Neuronal stem cell (in vitro differentiated cells): ENCODE data around the gene SLC35G6.

Experiments
- DNase-seq: peaks from one replicate; pipeline ENCODE4 v3.0.0-alpha.2; 2013; ENCODE audit warnings: low spot score
- H2AFZ ChIP-seq: one replicate; pipeline ENCODE4 v1.6.1; 2013; ENCODE audit warnings: mild to moderate bottlenecking, low read length, inconsistent platforms
- H2AK5ac ChIP-seq: 2 replicates; pipeline ENCODE4 v1.6.1; 2013; ENCODE audit warnings: low read depth, mild to moderate bottlenecking, inconsistent platforms, low read length, moderate library complexity, mixed read lengths
- H2BK120ac ChIP-seq: 2 replicates; pipeline ENCODE4 v1.6.1; 2013; ENCODE audit warnings: low read depth, mild to moderate bottlenecking, inconsistent platforms, low read length, moderate library complexity, mixed read lengths
- H2BK12ac ChIP-seq: one replicate; pipeline ENCODE4 v1.6.1; 2013; ENCODE audit warnings: low read length, inconsistent platforms
- H2BK15ac ChIP-seq: 2 replicates; pipeline ENCODE4 v1.6.1; 2013; ENCODE audit warnings: mild to moderate bottlenecking, low read length, inconsistent platforms, mixed read lengths
- H2BK5ac ChIP-seq: one replicate; pipeline ENCODE4 v1.6.1; 2013; ENCODE audit warnings: inconsistent platforms, mild to moderate bottlenecking, low read length, moderate library complexity
- H3K14ac ChIP-seq: one replicate; pipeline ENCODE4 v1.6.1; 2013; ENCODE audit warnings: low read length, inconsistent platforms
- H3K18ac ChIP-seq: 2 replicates; pipeline ENCODE4 v1.6.1; 2013; ENCODE audit warnings: low read length, inconsistent platforms
- H3K23ac ChIP-seq: 2 replicates; pipeline ENCODE4 v1.6.1; 2013; ENCODE audit warnings: low read depth, mild to moderate bottlenecking, mixed read lengths, low read length, inconsistent platforms; ENCODE audit not compliant: poor library complexity
- H3K27ac ChIP-seq: replicated peaks from 3 replicates; pipeline ENCODE4 v1.5.1; 2013; ENCODE audit warnings: low read length, inconsistent platforms
- H3K27me3 ChIP-seq, 3 experiments: 2 replicates each; pipeline ENCODE4 v1.6.1; 2013; ENCODE audit warnings: low read length in 3 of 3, mild to moderate bottlenecking in 2 of 3, inconsistent platforms in 1 of 3, low read depth in 1 of 3, mixed read lengths in 1 of 3, moderate library complexity in 1 of 3; ENCODE audit not compliant: control insufficient read depth in 3 of 3, insufficient read depth in 3 of 3
- H3K36me3 ChIP-seq, 2 donors: replicated peaks in 1 of 2; 2 replicates each; pipeline ENCODE4 v1.6.1; 2013; ENCODE audit warnings: low read length in 2 of 2; ENCODE audit not compliant: control insufficient read depth in 2 of 2, insufficient read depth in 2 of 2
- H3K4ac ChIP-seq: 2 replicates; pipeline ENCODE4 v1.6.1; 2013; ENCODE audit warnings: inconsistent platforms, mild to moderate bottlenecking, low read length, moderate library complexity
- H3K4me1 ChIP-seq, 2 donors: 1 replicate in 1 of 2; 2 replicates in 1 of 2; pipeline ENCODE4 v1.6.1; 2013; ENCODE audit warnings: low read length in 2 of 2, low read depth in 1 of 2; ENCODE audit not compliant: control insufficient read depth in 2 of 2, insufficient read depth in 1 of 2
- H3K4me2 ChIP-seq: one replicate; pipeline ENCODE4 v1.6.1; 2013; ENCODE audit warnings: mild to moderate bottlenecking, low read length, inconsistent platforms; ENCODE audit not compliant: insufficient read depth, poor library complexity, severe bottlenecking
- H3K4me3 ChIP-seq, 2 donors: 2 replicates each; pipeline ENCODE4 v1.5.1; 2013; ENCODE audit warnings: low read length in 2 of 2, mild to moderate bottlenecking in 2 of 2, inconsistent platforms in 1 of 2, moderate library complexity in 1 of 2
- H3K79me1 ChIP-seq: one replicate; pipeline ENCODE4 v1.6.1; 2013; ENCODE audit warnings: low read depth, mild to moderate bottlenecking, inconsistent platforms, low read length, moderate library complexity
- H3K9ac ChIP-seq: one replicate; pipeline ENCODE4 v1.6.1; 2013; ENCODE audit warnings: mild to moderate bottlenecking, low read depth, low read length, inconsistent platforms; ENCODE audit not compliant: poor library complexity
- H3K9me3 ChIP-seq, 2 donors: replicated peaks in 1 of 2; 2 replicates each; pipeline versions ENCODE3 to v1.6.1; 2013; ENCODE audit warnings: low read length in 2 of 2, mild to moderate bottlenecking in 2 of 2, inconsistent platforms in 1 of 2, low read depth in 1 of 2, mixed read lengths in 1 of 2, moderate library complexity in 1 of 2; ENCODE audit not compliant: control insufficient read depth in 2 of 2, insufficient read depth in 1 of 2
- H4K8ac ChIP-seq: one replicate; pipeline ENCODE4 v1.6.1; 2013; ENCODE audit warnings: low read depth, mild to moderate bottlenecking, inconsistent platforms, low read length, moderate library complexity
- H4K91ac ChIP-seq: one replicate; pipeline ENCODE4 v1.6.1; 2013; ENCODE audit warnings: low read length, low read depth, mild to moderate bottlenecking, inconsistent platforms; ENCODE audit not compliant: poor library complexity
- WGBS, 2 donors: extraction: QIAGEN DNeasy Blood & Tissue Kit; methylation state at CpG; one replicate each; pipeline ENCODE4 v1.1.7; 2013; ENCODE audit warnings: missing lambda C conversion rate in 2 of 2, mixed read lengths in 1 of 2; ENCODE audit not compliant: insufficient read length in 2 of 2, insufficient replicate concordance in 1 of 2; ENCODE audit errors: extremely low coverage in 2 of 2; 5-methylcytosine and 5-hydroxymethylcytosine counted together

The SLC35G6 gene

DNA sequence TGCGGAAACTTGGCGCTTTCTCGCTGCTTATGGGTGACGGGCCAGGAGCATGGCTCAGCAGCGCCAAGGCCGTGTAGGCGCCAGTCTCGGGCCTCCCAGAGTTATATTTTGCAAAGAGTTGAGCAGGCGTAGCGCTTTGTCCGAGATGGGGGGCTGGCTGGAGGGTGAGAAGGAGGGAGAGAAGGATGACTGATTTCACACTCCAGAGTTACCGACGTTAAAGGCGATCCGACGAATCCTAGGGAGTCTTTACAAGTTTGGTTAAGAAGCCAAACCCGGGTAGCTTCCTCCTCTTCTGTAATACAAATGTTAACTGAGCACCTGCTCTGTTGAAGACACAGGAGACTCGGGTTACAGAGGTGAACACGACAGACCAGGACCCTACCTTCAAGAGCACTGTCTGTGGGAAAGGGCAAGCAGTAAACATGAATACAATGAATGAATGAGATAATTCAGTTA lies 3.7 kb downstream of the SLC35G6 start:
- Histone ChIP-seq H4K91ac (no peak overlapping the region), H3K27ac (peak overlapping the region; percentile 35), H3K14ac (peak overlapping the region; percentile 73), H2BK15ac (no peak overlapping the region), H3K36me3 (peaks cover 3 to 38% of the 10 kb centered on the region in 2 donors), H3K18ac (peak overlapping the region; percentile 90), H2AFZ (peak overlapping the region; percentile 64), H2BK120ac (no peak overlapping the region), H3K4me2 (peak overlapping the region; percentile 63), H2BK12ac (no peak overlapping the region), H3K4me1 (peaks cover 13 to 23% of the 10 kb centered on the region in 2 donors), H3K79me1 (peaks cover 2% of the 10 kb centered on the region), H2AK5ac (no peak overlapping the region), H3K4me3 (peak overlapping the region; percentile 68 to 85), H2BK5ac (no peak overlapping the region), H3K4ac (no peak overlapping the region), H3K23ac (peak overlapping the region; percentile 100), H4K8ac (no peak overlapping the region), H3K9me3 (no peaks in the 10 kb centered on the region), H3K9ac (peak overlapping the region; percentile 76), H3K27me3 (no peaks in the 10 kb centered on the region)
- no CpG with 5 or more reads among the region's 19 CpGs for WGBS, 2 donors
- DNase-seq: no peak

GRCh38 chr17:7486181-7486580 lies 4.9 kb downstream of the SLC35G6 start:
- no peak overlapping the region for H2AFZ ChIP-seq
- no peak overlapping the region for H2BK120ac ChIP-seq
- no CpG with 5 or more reads among the region's 3 CpGs for WGBS, 2 donors
- no peaks in the 10 kb centered on the region for H3K9me3 ChIP-seq
- no peak overlapping the region for H2BK5ac ChIP-seq
- peaks cover 6 to 50% of the 10 kb centered on the region in 2 donors for H3K36me3 ChIP-seq
- H3K4me3 ChIP-seq: peak overlapping the region in 1 of 2 donors; percentile 32
- H3K18ac ChIP-seq: no peak overlapping the region
- no peak overlapping the region for H4K91ac ChIP-seq
- peaks cover 12 to 20% of the 10 kb centered on the region in 2 donors for H3K4me1 ChIP-seq
- no peak overlapping the region for H3K23ac ChIP-seq
- H2AK5ac ChIP-seq: no peak overlapping the region
- H3K14ac ChIP-seq: no peak overlapping the region
- H3K79me1 ChIP-seq: peaks cover 5% of the 10 kb centered on the region
- no peak overlapping the region for H2BK12ac ChIP-seq
- H3K27ac ChIP-seq: no peak overlapping the region
- no peak for DNase-seq
- H3K9ac ChIP-seq: no peak overlapping the region
- no peak overlapping the region for H2BK15ac ChIP-seq
- H3K27me3 ChIP-seq: no peaks in the 10 kb centered on the region
- no peak overlapping the region for H3K4me2 ChIP-seq
- no peak overlapping the region for H4K8ac ChIP-seq
- H3K4ac ChIP-seq: no peak overlapping the region

DNA sequence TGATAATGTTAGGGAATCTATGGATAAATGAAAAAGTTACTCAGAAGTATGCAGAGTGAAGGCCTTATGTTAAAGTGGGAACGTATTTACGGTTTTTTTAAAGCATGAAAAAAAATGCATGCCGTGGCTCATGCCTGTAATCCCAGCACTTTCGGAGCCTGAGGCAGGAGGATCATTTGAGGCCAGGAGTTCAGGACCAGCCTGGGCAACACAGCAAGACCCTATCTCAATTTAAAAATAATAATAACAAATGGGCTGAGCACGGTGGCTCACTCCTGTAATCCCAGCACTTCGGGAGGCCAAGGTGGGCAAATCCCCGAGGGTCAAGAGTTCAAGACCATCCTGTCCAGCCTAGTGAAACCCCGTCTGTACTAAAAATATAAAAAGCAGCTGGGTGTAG lies 8.9 kb downstream of the SLC35G6 start:
- Histone ChIP-seq H3K9me3 (no peaks in the 10 kb centered on the region), H3K27ac (no peak overlapping the region), H3K79me1 (peaks cover 11% of the 10 kb centered on the region), H2BK120ac (no peak overlapping the region), H2BK12ac (no peak overlapping the region), H3K14ac (no peak overlapping the region), H4K8ac (no peak overlapping the region), H3K9ac (no peak overlapping the region), H3K4me3 (no peak overlapping the region), H3K4ac (no peak overlapping the region), H3K4me2 (no peak overlapping the region), H3K23ac (no peak overlapping the region), H3K27me3 (no peaks in the 10 kb centered on the region), H2AK5ac (no peak overlapping the region), H2BK15ac (no peak overlapping the region), H3K4me1 (peaks cover 7 to 12% of the 10 kb centered on the region in 2 donors), H4K91ac (no peak overlapping the region), H2BK5ac (no peak overlapping the region), H3K36me3 (peaks cover 6 to 86% of the 10 kb centered on the region in 2 donors), H2AFZ (no peak overlapping the region), H3K18ac (no peak overlapping the region)
- no CpG with 5 or more reads among the region's 8 CpGs for WGBS, 2 donors
- no peak for DNase-seq

DNA sequence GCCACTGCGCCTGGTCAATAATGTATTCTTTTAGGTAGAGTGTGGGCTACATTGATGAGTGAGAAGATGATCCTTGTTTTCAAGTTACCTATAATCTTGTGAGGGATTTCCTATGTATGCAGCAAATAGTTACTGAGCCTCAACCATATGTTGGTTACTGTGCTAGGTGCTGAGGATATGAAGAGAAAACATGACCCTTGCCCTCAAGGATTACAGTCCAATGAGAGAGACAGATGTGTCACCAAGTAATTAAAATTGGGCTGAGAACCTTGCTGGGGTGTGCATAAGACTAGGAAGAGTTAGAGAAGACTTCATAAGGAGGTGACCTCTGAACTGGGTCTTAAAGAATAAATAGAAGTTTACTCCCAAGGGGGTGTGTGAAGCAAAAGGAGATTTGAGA lies 10.3 kb downstream of the SLC35G6 start:
- Histone ChIP-seq H4K8ac (no peak overlapping the region), H3K4me3 (no peak overlapping the region), H2BK120ac (no peak overlapping the region), H2AFZ (no peak overlapping the region), H2BK5ac (no peak overlapping the region), H3K18ac (no peak overlapping the region), H2AK5ac (no peak overlapping the region), H3K14ac (no peak overlapping the region), H3K4ac (no peak overlapping the region), H3K9ac (no peak overlapping the region), H3K23ac (no peak overlapping the region), H2BK12ac (no peak overlapping the region), H3K27ac (no peak overlapping the region), H3K9me3 (no peaks in the 10 kb centered on the region), H3K79me1 (peaks cover 16% of the 10 kb centered on the region), H3K27me3 (no peaks in the 10 kb centered on the region), H2BK15ac (no peak overlapping the region), H4K91ac (no peak overlapping the region), H3K4me1 (peaks cover 4% of the 10 kb centered on the region in 2 donors), H3K4me2 (no peak overlapping the region), H3K36me3 (peaks cover 16 to 91% of the 10 kb centered on the region in 2 donors)
- DNase-seq: no peak
- WGBS, 2 donors: no CpG with 5 or more reads among the region's 1 CpG
